Right lobe of liver (tissue), 6 donors: ENCODE measurements around the gene ARHGAP21. TPM values are rescaled to one million over a fixed set of nuclear protein-coding genes. Genes with fewer than 3 reads are reported as not detected.

Experiments used
- ATAC-seq, 4 donors: fragments of 200-7000 bp; cut with Tn5 transposase; one replicate each; pipeline ENCODE4 v1.9.1; 2020; ENCODE audit warnings: mild to moderate bottlenecking in 4 of 4, moderate library complexity in 4 of 4
- DNase-seq, 3 donors: peaks; one replicate each; pipeline ENCODE4 v3.0.0-alpha.2; 2020
- H3K27ac ChIP-seq, 3 donors: fragments of 200-600 bp; one replicate each; pipeline ENCODE4 v1.8.0; 2022
- H3K27me3 ChIP-seq, 2 donors: fragments of 200-600 bp; one replicate each; pipeline ENCODE4 v1.8.0; 2022
- H3K36me3 ChIP-seq, 4 donors: fragments of 200-600 bp; sonication (generic) in 1 of 4; one replicate each; pipeline versions ENCODE4 v1.5.1 to v1.8.0; 2017 to 2022; ENCODE audit warnings: control low read depth in 1 of 4
- H3K4me1 ChIP-seq, 4 donors: fragments of 200-600 bp; sonication (generic) in 1 of 4; one replicate each; pipeline versions ENCODE4 v1.5.1 to v1.8.0; 2017 to 2022; ENCODE audit warnings: control low read depth in 1 of 4
- H3K4me3 ChIP-seq, 3 donors: fragments of 200-600 bp; one replicate each; pipeline ENCODE4 v1.8.0; 2022
- H3K9me3 ChIP-seq, 4 donors: fragments of 200-600 bp; sonication (generic) in 1 of 4; one replicate each; pipeline versions ENCODE4 v1.5.1 to v1.8.0; 2017 to 2022; ENCODE audit warnings: control low read depth in 1 of 4
- POLR2A ChIP-seq: fragments of 450-650 bp; IDR thresholded peaks from one replicate; pipeline ENCODE4 v1.6.1; 2017; ENCODE audit warnings: antibody characterized with exemption, mild to moderate bottlenecking
- WGBS: methylation state at CpG from one replicate; pipeline ENCODE4 v1.1.6; 2018; ENCODE audit warnings: low coverage, low lambda C conversion rate; ENCODE audit not compliant: insufficient coverage; ENCODE audit errors: missing lambda C conversion rate; 5-methylcytosine and 5-hydroxymethylcytosine counted together
- intact Hi-C, 2 donors: fragments of 100-400 bp; cut with DNase I; formaldehyde crosslinking; loops; one replicate each; pipeline versions ENCODE4 v1.11.2 to v1.14.1; 2022
- total RNA-seq, 6 experiments: library from RNA; depleted of rRNA in 2 of 6; stranded (reverse); fragments of >200 nt in 2 of 6; fragmentation: NEBNext Ultra II Directional in 3 of 6; extraction: Animal tissue kit (Norgen Biotek cat#: 25700) in 3 of 6; gene quantifications; one replicate each; pipeline versions ENCODE4 v1.1.0 to v1.2.4, GENCODE V29; 2016 to 2023
- TF ChIP-seq, protein P1 (sequence below), 4 donors: fragments of 200-600 bp in 3 of 4; fragments of 450-650 bp in 1 of 4; IDR thresholded peaks; one replicate each; pipeline versions ENCODE4 v1.5.1 to v1.8.0; 2016 to 2022; ENCODE audit warnings: antibody characterized with exemption in 4 of 4, mild to moderate bottlenecking in 2 of 4
- donor health status: DM: no; HTN: yes; CAD: no.
- donor health status: DM: no; HTN: no; CAD: no.
- donor health status: DM: no; HTN: no; CAD: no.
- donor health status: DM: no; HTN: yes; CAD: no.
- donor health status: DM: no; HTN: yes; CAD: no.

ARHGAP21 gene
- total RNA-seq, 6 experiments from 2014 or later: 27.6 to 47.1 (median 31.0) TPM

GRCh38 chr10:24721229-24722106 is 2.2 kb downstream of the ARHGAP21 start:
- DNase-seq (peak in 1 of 3 donors; percentile 40), ATAC-seq (no peak)
- Histone ChIP-seq H3K9me3 (no peaks in the 10 kb centered on the region), H3K27me3 (no peaks in the 10 kb centered on the region), H3K4me3 (peak overlapping the region; percentile 39 to 80 (median 79)), H3K4me1 (peaks cover 0 to 46% (median 10%) of the 10 kb centered on the region in 4 donors), H3K27ac (peak overlapping the region; percentile 42 to 95 (median 91)), H3K36me3 (no peaks in the 10 kb centered on the region)
- intact Hi-C loops: no loop called here
- TF ChIP-seq, protein P1, sequence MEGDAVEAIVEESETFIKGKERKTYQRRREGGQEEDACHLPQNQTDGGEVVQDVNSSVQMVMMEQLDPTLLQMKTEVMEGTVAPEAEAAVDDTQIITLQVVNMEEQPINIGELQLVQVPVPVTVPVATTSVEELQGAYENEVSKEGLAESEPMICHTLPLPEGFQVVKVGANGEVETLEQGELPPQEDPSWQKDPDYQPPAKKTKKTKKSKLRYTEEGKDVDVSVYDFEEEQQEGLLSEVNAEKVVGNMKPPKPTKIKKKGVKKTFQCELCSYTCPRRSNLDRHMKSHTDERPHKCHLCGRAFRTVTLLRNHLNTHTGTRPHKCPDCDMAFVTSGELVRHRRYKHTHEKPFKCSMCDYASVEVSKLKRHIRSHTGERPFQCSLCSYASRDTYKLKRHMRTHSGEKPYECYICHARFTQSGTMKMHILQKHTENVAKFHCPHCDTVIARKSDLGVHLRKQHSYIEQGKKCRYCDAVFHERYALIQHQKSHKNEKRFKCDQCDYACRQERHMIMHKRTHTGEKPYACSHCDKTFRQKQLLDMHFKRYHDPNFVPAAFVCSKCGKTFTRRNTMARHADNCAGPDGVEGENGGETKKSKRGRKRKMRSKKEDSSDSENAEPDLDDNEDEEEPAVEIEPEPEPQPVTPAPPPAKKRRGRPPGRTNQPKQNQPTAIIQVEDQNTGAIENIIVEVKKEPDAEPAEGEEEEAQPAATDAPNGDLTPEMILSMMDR (IDR thresholded peaks at IDR 0.05): no peak
- no peak for TF ChIP-seq POLR2A
- WGBS: 26% methylated on average over 19 of the region's 35 CpGs

GRCh38 chr10:24720096-24720495 is 3.6 kb downstream of the ARHGAP21 start:
- Histone ChIP-seq H3K4me1 (peaks cover 0 to 46% (median 10%) of the 10 kb centered on the region in 4 donors), H3K4me3 (peak overlapping the region in 2 of 3 donors; percentile 1 to 39), H3K36me3 (no peaks in the 10 kb centered on the region), H3K9me3 (no peaks in the 10 kb centered on the region), H3K27me3 (no peaks in the 10 kb centered on the region), H3K27ac (peak overlapping the region in 1 of 3 donors; percentile 95)
- TF ChIP-seq, protein P1 (IDR thresholded peaks at IDR 0.05): no peak
- no peak for TF ChIP-seq POLR2A
- intact Hi-C loops: no loop called here
- DNase-seq: no peak
- no peak for ATAC-seq
- WGBS: 22% methylated on average over 2 of the region's 2 CpGs

- Histone ChIP-seq H3K4me1 (peaks cover 0 to 46% (median 13%) of the 10 kb centered on the region in 4 donors), H3K4me3 (no peak overlapping the region), H3K36me3 (no peaks in the 10 kb centered on the region), H3K27ac (no peak overlapping the region), H3K27me3 (no peaks in the 10 kb centered on the region), H3K9me3 (no peaks in the 10 kb centered on the region)
- DNase-seq (no peak), ATAC-seq (no peak)
- intact Hi-C loops: no loop called here
- TF ChIP-seq, protein P1 (IDR thresholded peaks at IDR 0.05): no peak
- 85% methylated on average over 10 of the region's 10 CpGs for WGBS
Observed at GRCh38 chr10:24718031-24718855, 5.4 kb downstream of the ARHGAP21 start.

DNA sequence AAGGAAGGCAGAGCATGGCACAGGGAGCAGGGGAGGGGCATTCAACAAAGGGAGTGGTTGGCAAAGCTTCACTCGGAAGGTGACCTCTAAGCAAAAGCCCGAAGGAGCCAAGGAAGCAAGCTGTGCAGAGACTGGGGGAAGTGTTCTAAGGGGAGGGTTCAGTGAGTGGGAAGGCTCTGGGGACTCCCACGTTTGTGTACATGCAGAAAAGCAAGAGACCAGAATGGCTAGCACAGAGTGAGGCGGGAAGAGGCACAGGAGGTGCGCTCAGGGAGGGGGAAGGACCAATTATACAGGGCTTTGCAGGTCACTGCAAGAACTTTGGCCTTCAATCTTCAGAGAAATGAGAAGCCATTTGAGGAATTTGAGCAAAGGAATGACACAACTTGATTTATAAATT is 7.4 kb downstream of the ARHGAP21 start:
- Histone ChIP-seq H3K27me3 (no peaks in the 10 kb centered on the region), H3K4me1 (peaks cover 0 to 37% (median 12%) of the 10 kb centered on the region in 4 donors), H3K27ac (no peak overlapping the region), H3K36me3 (no peaks in the 10 kb centered on the region), H3K9me3 (no peaks in the 10 kb centered on the region), H3K4me3 (no peak overlapping the region)
- peak in 2 of 4 donors; percentile 15 to 24 for ATAC-seq
- intact Hi-C loops: no loop called here
- TF ChIP-seq POLR2A: no peak
- TF ChIP-seq, protein P1 (IDR thresholded peaks at IDR 0.05): no peak
- 80% methylated on average over 5 of the region's 5 CpGs for WGBS
- no peak for DNase-seq
